Endometrial microvascular endothelial cells (primary cell): ENCODE results near the gene NADK. TPM values are rescaled to one million over a fixed set of nuclear protein-coding genes. Genes with fewer than 3 reads are reported as not detected.
"Not testable (repeated sequence)": the region's sequence is repeated elsewhere in the genome, so short reads cannot be mapped to it uniquely, and the experiment has no call there.

Experiments used
- in situ Hi-C: cut with HindIII; loops from 2 replicates; pipeline ENCODE4 v1.10.0; 2017; ENCODE audit warnings: low sequenced_read_pairs, low pct_unique_long_range_greater_than_20kb; ENCODE audit errors: inconsistent ontology term
- total RNA-seq: library from RNA; depleted of rRNA; stranded (reverse); fragments of >200 nt; gene quantifications from one replicate; pipeline ENCODE4 v1.2.3, GENCODE V29; 2015; ENCODE audit errors: inconsistent ontology term

The NADK gene
- total RNA-seq, 1 donor from 2014 or later: 78.4 TPM

GRCh38 chr1:1754051-1754815 is 24.0 kb downstream of the NADK start:
- in situ Hi-C loops: no loop called here

- in situ Hi-C loops: no loop called here
Measured at GRCh38 chr1:1753607-1754005, 24.7 kb downstream of the NADK start.

GRCh38 chr1:1752636-1753606 is 25.3 kb downstream of the NADK start:
- in situ Hi-C loops: no loop called here

- in situ Hi-C loops: no loop called here
Measured at GRCh38 chr1:1752190-1752589, 26.1 kb downstream of the NADK start.

- in situ Hi-C loops: not testable (repeated sequence)
Measured at GRCh38 chr1:1749941-1750340, 28.3 kb downstream of the NADK start.

GRCh38 chr1:1748686-1749321 is 29.5 kb downstream of the NADK start:
- in situ Hi-C loops: no loop called here

- in situ Hi-C loops: not testable (repeated sequence)
Measured at GRCh38 chr1:1746566-1746909, 31.7 kb downstream of the NADK start.

- in situ Hi-C loops: not testable (repeated sequence)
Measured at GRCh38 chr1:1745651-1746565, 32.4 kb downstream of the NADK start.

- in situ Hi-C loops: not testable (repeated sequence)
Measured at GRCh38 chr1:1742529-1742928, 35.7 kb downstream of the NADK start.

- in situ Hi-C loops: not testable (repeated sequence)
Measured at GRCh38 chr1:1741013-1741412, 37.3 kb downstream of the NADK start.

GRCh38 chr1:1738799-1739337 is 39.4 kb downstream of the NADK start:
- in situ Hi-C loops: not testable (repeated sequence)

GRCh38 chr1:1737675-1738590 is 40.3 kb downstream of the NADK start:
- in situ Hi-C loops: not testable (repeated sequence)

- in situ Hi-C loops: no loop called here
Measured at GRCh38 chr1:1732381-1732780, 45.9 kb downstream of the NADK start.

GRCh38 chr1:1730870-1731269 is 47.4 kb downstream of the NADK start:
- in situ Hi-C loops: no loop called here

GRCh38 chr1:1730230-1730629 is 48.0 kb downstream of the NADK start:
- in situ Hi-C loops: not testable (repeated sequence)

GRCh38 chr1:1729116-1729816 is 49.0 kb downstream of the NADK start:
- in situ Hi-C loops: not testable (repeated sequence)
